OCI-LY3 (cell line): ENCODE results near the gene CHRM5.

Experiments
- EZH2phosphoT487 ChIP-seq: fragments of 200-600 bp; shearing (Covaris generic); IDR thresholded peaks from 2 replicates; pipeline ENCODE4 v1.6.1; 2018; ENCODE audit warnings: antibody characterized with exemption, mixed run types, low read depth
- TF ChIP-seq, protein P1 (sequence below): fragments of 200-600, 300-600 bp; sonication (generic); IDR thresholded peaks from 2 replicates; pipeline ENCODE4 v1.5.1; 2014; ENCODE audit warnings: antibody characterized with exemption, low read length, low read depth

DNA sequence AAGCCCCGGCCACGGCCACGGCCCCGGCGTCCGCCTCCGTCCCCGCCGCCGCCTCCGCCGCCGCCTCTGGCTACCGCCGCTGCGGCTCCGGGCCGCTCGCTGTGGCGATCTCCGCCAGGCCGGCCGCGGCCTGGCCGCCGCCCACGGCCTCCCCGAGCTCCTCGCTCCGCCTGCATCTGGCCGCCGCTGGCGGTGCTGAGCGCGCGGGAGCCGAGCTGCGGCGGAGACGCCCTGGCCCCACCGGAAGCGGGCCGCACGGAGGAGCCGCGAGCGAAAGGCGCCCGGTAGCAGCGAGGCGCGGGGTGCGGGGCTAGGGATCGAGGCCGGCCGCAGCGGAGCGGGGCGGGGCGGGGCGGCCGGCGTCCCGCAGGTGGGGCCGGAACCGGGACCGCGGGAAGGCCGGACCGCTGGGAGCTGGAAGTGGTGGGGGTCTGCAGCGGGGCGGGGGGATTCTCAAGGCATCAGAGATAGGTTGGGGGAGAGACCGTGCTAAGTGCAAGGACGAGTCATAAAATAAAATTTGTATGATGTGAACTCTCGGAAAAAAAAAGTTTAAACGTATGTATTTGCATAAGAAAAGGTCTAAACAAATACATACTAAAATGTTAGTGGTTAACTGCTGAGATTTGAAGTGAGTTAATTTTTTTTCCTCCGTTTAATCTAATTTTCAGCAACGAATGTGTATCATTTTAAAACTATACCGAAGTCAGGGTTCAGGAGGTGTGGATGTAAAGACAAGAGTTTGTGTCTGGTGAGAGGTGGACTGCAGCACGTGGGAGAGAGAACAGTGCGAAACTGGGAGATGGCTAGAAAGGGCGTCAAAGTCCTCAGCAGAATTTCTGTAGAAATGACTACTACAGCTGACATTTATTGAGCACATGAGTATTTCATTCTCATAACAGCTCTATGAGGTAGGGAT lies 70.8 kb downstream of the CHRM5 start, which contains the start of gene AVEN:
- TF ChIP-seq, protein P1, sequence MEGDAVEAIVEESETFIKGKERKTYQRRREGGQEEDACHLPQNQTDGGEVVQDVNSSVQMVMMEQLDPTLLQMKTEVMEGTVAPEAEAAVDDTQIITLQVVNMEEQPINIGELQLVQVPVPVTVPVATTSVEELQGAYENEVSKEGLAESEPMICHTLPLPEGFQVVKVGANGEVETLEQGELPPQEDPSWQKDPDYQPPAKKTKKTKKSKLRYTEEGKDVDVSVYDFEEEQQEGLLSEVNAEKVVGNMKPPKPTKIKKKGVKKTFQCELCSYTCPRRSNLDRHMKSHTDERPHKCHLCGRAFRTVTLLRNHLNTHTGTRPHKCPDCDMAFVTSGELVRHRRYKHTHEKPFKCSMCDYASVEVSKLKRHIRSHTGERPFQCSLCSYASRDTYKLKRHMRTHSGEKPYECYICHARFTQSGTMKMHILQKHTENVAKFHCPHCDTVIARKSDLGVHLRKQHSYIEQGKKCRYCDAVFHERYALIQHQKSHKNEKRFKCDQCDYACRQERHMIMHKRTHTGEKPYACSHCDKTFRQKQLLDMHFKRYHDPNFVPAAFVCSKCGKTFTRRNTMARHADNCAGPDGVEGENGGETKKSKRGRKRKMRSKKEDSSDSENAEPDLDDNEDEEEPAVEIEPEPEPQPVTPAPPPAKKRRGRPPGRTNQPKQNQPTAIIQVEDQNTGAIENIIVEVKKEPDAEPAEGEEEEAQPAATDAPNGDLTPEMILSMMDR: no peak
- no peak for TF ChIP-seq EZH2phosphoT487
